ENCODE results near the gene DDHD1.
A peak's percentile ranks its signal among the peaks of the same experiment; 100 is the strongest.

Gene DDHD1

GRCh38 chr14:53011053-53011462, 142.1 kb downstream of the DDHD1 start:
- DNase-seq, result peak in 41 of 42 donors; percentile 9 to 87 (median 43)
- intact Hi-C loops (cut with DNase I), result no loop called here

GRCh38 chr14:53010193-53011040, 142.7 kb downstream of the DDHD1 start:
- DNase-seq, result peak in 3 of 42 donors; percentile 8 to 32 (median 16)
- intact Hi-C loops (cut with DNase I), result no loop called here

DNA sequence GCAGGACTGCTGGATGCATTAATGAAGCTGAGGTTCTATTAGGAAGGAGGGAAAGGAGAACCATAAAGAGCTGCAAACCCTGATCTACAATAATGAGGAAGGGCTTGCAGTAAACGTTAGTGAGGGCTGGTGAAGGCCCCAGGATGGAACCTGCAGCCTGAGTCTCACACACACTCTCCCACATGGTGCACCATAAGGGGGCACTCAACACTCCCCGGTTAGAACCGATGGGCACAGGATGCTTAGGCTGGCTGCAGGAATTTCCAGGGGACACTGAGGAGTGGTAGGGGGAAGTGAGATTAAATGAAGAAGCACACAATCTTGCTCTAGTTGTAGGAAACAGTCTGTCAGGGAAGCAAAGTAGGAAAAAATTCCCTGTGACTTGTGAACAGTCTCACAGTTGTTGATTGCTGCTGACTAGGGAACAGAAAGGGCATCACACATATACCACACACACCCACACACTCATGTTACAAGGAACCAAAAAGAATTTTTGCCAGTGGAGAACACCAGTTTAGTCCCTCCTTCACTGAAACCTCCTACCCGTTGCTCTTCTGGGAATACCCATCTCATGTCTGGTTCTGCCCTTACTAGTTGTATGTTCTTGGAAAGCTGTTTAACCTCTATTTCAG, 146.1 kb downstream of the DDHD1 start:
- DNase-seq, result no peak
- intact Hi-C loops (cut with DNase I), result no loop called here

DNA sequence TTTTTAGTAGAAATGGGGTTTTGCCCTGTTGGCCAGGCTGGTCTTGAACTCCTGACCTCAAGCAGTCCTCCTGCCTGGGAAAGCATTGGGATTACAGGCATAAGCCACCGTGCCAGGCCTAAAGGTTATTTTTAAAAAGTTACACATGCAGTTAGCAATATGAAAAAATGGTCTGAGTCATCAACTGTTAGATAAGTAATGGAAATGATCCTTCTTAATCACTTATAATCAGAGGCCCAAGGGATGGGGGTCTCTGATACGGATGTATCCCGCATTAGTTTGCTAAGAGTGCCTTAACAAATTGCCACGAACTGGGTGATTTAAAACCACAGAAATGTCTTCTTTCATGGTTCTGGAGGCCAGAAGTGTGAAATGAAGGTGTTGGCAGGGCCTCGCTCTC, 148.1 kb downstream of the DDHD1 start:
- DNase-seq, result no peak
- intact Hi-C loops (cut with DNase I), result no loop called here

DNA sequence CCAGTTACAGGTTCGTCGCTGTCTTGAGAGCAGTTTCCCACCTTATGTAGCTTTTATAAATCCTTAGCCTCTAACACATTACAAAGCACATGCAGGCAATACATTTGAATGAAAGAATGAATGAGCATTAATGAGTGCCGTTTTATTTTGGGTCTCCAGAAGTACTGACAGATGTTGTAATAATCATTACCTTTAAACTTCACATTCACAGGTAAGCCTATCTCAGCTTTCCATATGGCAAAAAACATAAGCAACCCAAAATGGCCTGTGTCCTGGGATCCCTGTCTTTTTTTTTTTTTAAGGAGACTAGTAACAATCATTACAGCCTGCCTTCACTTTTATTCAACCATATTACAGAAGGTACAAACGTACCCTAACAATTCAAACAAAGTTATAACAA, 149.3 kb downstream of the DDHD1 start:
- intact Hi-C loops (cut with DNase I), result no loop called here

DNA sequence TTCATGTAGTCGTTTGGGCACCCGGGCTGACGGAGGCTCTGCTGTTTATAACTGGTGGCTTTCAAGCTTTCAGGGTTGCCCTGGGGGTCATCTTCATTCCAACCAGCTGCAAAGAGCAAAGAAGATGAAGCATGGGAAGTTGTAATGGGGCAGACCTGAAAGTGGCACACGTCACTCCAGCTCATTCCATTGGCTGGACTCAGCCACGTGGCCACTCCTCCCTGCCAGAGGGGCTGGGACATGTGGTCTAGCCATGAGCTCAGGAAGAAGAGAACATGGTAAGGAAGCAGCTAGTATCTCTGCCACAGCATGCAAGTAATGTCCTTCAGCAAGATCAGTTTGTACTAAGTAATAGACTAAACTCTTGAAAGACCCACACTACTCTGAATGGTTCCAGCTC, 150.5 kb downstream of the DDHD1 start:
- intact Hi-C loops (cut with DNase I), result no loop called here
- DNase-seq, result no peak

More for the DNA sequence above, 149.3 kb downstream of the DDHD1 start:
- DNase-seq, result no peak

- intact Hi-C loops (cut with DNase I), result no loop called here
- no peak for DNase-seq
These were observed 151.2 kb downstream of the DDHD1 start for GRCh38 chr14:53001787-53002378.

DNA sequence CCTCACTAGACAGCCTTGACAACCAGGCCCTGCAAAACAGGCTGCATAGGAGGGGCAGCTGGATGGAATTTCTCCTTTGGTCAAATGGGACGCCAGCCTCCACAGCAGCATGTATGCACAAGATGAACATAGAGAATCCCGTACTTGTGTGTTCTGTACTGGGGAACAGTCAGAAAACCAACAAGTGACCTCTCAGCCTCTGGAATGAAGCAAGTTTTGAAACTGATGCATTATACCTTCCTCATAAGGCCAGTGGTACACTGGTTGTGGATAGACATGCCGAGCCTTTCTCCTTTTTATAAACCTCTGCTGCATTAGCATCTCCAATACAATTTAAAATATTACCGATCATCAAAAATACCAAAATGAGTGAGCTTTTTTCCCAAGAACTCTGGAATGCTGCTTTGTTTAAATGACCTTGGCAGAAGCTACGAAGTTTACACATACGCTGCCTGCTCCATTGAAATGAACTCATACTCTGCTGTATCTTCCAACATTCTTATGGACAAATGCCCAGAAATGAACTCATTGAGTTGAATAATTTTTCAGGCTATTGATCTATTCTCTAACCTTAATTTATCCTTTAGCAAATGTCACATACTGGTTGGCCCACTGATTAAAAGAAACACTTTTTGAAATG, 154.6 kb downstream of the DDHD1 start:
- intact Hi-C loops (cut with DNase I), result no loop called here
- no peak for DNase-seq

- intact Hi-C loops (cut with DNase I), result no loop called here
- DNase-seq, result no peak
These were observed 156.6 kb downstream of the DDHD1 start for GRCh38 chr14:52996493-52996892.

GRCh38 chr14:52995998-52996397, 157.1 kb downstream of the DDHD1 start:
- intact Hi-C loops (cut with DNase I), result no loop called here
- DNase-seq, result no peak

DNA sequence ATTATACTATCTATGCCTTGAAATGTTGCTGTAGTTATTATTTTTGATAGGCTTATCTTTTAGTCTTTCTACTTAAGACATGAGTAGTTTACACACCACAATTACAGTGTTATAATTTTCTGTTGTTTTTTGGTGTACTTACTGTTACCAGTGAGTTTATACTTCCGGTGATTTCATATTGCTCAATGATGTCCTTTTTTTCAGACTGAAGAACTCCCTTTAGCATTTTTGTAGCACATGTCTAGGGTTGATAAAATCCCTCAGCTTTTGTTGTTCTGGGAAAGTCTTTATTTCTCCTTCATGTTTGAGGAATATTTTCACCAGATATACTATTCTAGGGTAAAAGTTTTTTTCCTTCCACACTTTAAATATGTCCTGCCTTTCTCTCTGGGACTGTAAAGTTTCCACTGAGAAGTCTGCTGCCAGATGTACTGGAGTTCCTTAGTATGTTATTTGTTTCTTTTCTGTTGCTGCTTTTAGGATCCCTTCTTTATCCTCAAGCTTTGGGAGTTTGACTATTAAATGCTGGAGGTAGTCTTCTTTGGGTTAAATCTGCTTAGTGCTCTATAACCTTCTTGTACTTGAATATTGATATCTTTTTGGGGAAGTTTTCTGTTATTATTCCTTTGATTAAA, 160.8 kb downstream of the DDHD1 start:
- DNase-seq, result no peak
- intact Hi-C loops (cut with DNase I), result no loop called here

- intact Hi-C loops (cut with DNase I), result no loop called here
- no peak for DNase-seq
These were observed 165.0 kb downstream of the DDHD1 start for GRCh38 chr14:52988139-52988538.

DNA sequence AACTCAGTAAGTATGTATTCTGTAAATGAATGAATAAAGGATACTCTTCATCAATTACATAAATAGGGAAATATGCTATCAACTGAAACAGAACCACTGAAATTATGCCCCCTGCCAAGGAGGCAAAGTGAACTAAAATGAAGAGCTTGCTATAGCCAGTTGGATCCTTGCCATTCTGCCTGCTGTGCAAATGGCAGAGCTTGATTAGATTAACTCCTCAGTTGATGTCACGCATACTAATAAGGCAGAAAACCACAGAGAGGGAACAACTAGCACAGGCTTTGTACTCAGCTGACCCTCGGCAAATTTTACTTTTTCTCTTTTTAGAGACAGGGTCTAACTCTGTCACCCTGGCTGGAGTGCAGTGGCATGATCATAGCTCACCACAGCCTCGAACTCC, 165.6 kb downstream of the DDHD1 start:
- intact Hi-C loops (cut with DNase I), result no loop called here
- no peak for DNase-seq

DNA sequence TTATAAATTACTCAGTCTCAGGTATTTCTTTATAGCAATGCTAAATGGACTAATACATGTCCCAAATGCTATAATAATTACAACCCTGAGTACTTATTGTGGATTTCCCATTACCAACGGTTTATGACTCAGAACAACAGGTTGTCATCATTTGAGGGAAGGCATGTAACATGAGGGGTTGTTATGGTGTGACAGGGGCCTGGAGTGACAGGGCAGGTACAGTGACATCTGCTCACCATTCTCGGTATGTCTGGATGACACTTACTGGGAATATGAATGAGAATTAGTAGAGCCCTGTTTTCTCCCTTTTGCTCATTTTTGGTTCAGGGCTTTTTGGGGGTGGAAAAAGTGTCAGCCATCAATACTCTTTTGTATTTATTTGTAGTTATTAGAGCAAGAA, 166.1 kb downstream of the DDHD1 start:
- intact Hi-C loops (cut with DNase I), result no loop called here
- DNase-seq, result no peak
